CD4-positive, alpha-beta T cell treated with Interleukin-21 for 1 hour (primary cell): ENCODE measurements around the gene PHB1.
A peak's percentile ranks its signal among the peaks of the same experiment; 100 is the strongest.
"Not testable (repeated sequence)": the region's sequence is repeated elsewhere in the genome, so short reads cannot be mapped to it uniquely, and the experiment has no call there.

Source experiments
- DNase-seq: peaks from one replicate; pipeline ENCODE4 v3.0.0-alpha.2; 2020

Gene PHB1

GRCh38 chr17:49439305-49439672, 24.6 kb upstream of the PHB1 start:
- DNase-seq = no peak

DNA sequence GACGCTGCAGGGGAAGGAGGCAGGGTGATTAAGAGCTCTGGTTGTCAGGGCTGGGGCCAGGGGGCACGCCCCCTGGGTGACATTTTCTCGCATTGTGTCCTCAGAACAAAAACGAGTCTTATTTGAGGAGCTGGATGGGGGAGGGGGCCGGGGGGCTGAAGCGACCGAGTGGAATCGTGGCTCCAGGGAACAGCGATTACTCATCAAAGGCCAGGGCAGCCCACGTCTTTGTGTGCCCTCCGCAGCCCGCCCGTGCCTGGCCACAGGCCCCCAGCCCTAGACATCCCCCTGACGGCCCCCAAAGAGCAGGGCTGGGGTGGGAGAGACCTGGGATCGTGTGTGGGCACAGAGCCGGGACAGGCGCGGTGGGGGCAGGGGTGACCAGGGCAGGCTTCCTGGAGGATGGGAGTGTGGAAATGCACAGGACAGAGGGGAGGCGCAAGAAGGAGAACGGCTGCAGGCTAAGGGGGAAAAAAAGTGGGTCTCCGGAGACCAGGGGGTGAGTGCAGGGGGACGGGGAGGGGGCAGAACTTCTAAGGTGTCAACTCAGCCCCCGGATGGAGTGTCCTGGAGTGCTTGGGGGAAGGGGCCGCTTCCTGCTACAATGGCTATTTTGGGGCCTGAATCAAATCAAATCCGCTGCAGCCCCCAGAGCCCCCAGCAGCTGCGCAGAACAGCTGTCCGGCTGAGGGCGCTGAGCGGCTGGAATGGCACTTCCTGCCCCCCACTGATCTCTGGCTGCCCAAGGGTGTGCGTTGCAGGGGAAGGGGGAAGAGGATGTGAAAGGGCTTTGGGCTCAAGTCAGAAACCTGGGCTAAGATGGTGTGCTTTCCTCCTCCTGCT, 24.0 kb upstream of the PHB1 start:
- no peak for DNase-seq

GRCh38 chr17:49437696-49438435, 23.2 kb upstream of the PHB1 start:
- DNase-seq = no peak

GRCh38 chr17:49436174-49436573, 21.5 kb upstream of the PHB1 start:
- DNase-seq = no peak

DNA sequence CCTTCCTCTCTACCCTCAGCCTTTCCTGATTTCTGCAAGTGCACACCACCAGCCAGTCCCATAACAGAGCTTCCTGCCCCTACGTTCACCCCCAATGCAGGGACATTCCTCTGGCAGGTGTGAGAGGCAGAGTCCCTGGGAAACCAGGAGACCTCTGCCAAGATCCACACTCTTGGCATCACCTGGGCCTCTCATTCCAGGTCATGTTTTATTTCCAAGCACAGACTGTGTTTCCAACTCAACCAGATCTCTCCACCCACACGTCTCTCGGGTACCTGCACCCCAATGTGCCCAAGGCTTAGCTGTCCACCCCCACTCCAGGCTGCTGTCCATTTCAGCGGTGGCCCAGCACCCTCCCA, 21.0 kb upstream of the PHB1 start:
- DNase-seq = no peak

GRCh38 chr17:49434821-49435670, 20.4 kb upstream of the PHB1 start:
- DNase-seq = peak; percentile 52

DNA sequence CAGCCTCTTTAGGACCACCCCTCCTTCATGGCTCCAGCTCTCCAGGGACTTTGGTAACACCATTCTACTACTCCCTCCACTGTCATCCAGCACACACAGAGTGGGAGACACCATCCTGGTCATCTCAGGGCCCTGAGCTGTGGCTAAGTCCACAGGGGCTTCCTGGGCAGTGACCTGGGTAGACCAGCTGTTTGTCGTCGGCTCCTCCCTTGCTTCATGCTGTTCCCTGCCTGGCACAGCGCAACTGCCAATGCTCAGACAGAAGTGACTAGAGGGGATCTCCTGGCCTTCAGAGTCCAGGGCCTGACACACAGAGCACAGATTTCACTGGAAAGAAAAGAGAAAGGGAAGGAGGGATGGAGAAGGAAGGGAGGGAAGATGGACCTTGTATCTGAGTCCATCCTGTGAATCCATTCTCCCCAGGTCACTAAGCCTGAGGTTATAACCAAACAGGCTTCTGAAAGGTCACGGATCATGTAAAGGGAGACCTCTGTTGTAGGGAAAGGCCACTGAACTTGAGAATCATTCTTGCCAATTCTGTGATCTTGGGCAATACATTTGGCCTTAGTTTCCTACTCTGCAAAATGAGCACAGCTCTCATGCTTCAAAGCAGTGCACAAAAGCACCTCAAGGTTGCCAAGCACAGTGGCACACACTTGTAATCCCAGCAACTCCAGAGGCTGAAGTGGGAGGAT, 18.5 kb upstream of the PHB1 start:
- no peak for DNase-seq

DNA sequence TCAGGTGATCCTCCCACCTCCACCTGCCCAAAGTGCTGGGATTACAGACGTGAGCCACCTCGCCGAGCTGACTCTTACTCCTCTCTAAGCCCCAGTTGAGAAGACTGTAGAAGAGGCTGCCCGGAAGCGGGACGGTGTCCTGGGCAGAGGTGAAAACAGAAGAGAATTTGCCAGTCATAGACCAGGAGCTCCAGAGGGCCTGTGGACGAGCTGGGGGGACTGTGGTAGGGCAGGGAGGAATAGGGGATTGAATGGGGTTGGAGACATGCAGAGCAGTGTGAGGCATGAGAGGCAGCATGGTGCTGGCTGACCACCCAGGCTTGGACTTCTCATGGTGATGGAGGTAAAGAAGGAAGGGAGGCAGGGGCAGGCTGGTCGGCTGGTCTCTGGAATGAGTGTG, 17.1 kb upstream of the PHB1 start:
- DNase-seq = no peak

- no peak for DNase-seq
Measured at GRCh38 chr17:49425004-49425286, 10.3 kb upstream of the PHB1 start.

DNA sequence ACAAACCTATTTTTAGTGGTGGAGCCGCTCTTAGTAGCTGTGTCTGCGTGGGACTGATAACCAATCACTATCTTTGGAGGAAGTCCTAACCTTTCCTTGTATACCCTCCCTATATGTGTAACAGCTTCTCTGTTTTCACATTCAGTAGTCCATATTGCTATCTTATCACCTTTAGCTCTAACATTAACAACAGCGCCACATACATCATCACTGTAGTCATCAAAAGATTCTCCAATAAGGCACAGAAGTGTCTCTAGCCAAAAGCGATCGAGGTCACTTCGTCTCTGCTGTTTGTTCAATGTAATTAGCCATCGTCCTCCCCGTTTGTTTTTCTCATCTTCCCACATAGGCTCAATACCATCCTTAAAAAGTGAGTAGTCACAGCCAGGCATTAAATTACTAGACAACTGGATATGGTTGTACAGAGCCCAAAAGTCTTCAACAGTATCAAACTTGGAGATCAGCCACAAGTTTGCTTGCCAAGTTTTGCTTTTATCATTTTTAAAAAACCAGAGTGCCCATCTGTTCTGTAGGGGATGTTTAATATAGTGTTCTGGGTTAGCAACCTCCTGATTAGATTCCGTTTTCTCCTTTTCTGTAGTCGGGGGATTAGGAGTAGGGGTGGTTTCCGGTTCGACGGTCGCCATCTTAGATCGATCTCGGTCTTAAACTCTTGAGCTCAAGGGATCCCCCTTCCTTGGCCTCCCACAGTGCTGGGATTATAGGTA, 9.8 kb upstream of the PHB1 start:
- DNase-seq = not testable (repeated sequence)

DNA sequence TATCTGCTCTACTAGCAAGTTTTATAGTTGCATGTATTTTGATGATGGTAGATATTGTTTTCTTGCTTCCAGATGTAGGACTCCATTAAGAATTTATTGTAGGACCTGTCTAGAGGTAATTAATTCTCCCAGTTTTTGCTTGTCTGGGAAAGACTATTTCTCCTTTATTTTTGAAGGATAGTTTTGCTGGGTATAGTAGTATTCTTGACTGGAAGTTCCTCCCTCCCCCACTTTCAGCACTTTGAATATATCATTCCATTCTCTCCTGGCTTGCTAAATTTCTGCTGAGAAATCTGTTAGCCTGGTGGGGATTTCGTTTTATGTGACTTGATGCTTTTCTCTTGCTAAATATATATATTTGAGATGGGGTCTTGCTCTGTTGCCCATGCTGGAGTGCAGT, 8.0 kb upstream of the PHB1 start:
- no peak for DNase-seq

DNA sequence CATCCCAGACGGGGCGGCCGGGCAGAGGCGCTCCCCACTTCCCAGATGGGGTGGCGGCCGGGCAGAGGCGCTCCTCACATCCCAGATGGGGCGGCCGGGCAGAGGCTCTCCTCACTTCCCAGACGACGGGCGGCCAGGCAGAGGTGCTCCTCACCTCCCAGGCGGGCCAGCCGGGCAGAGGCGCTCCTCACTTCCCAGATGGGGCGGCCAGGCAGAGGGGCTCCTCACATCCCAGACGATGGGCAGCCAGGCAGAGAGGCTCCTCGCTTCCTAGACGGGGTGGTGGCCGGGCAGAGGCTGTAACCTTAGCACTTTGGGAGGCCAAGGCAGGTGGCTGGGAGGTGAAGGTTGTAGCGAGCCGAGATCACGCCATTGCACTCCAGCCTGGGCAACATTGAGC, 5.1 kb upstream of the PHB1 start:
- DNase-seq = not testable (repeated sequence)

- not testable (repeated sequence) for DNase-seq
Measured at GRCh38 chr17:49418754-49419740, 4.4 kb upstream of the PHB1 start.

- DNase-seq = no peak
Measured at GRCh38 chr17:49414271-49414621, 436 bp downstream of the PHB1 start.

DNA sequence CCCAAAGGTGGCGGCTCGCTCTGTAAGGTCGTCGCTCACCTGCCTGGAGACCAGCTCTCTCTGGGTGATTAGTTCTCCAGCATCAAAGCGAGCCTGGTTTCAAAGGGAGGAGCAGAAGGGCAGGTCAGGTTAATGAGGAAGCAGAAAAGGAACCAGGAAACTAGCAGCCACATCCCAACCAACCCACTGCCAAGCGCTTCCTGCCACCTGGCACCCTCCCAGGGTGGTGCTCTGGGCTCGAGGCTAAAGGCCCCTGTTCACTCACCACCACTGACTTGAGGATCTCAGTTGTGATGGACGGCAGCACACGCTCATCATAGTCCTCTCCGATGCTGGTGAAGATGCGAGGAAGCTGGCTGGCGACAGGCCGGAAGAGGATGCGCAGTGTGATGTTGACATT, 5.6 kb downstream of the PHB1 start:
- no peak for DNase-seq

DNA sequence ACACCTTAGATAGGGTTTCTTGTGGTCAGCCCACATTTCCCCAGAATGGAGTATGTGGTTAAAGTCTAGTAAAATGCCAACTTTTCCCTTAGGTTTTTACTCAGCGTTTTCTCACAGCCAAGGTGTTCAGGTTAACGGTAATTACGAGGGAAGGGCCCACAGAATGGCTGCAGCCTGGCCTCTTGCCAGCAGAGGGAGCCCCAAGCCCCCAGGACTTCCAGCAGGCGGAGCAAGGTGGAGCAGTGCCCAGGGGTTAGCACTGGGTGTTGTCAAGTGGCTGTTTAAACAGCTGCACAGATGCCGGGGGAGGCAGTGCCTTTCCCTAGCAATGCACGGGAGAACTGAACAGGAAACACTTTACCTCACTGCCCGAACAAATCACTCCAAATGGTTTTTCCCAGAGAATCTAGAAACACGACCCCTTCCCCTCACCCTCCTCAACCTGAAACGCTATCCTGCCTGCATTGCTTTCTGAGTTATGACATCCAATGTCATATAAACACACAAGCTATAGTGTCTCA, 6.6 kb downstream of the PHB1 start:
- DNase-seq = peak; percentile 85

GRCh38 chr17:49407086-49407485, 7.6 kb downstream of the PHB1 start:
- no peak for DNase-seq

GRCh38 chr17:49406421-49407061, 8.1 kb downstream of the PHB1 start:
- no peak for DNase-seq

GRCh38 chr17:49404906-49405305, 9.8 kb downstream of the PHB1 start:
- no peak for DNase-seq

DNA sequence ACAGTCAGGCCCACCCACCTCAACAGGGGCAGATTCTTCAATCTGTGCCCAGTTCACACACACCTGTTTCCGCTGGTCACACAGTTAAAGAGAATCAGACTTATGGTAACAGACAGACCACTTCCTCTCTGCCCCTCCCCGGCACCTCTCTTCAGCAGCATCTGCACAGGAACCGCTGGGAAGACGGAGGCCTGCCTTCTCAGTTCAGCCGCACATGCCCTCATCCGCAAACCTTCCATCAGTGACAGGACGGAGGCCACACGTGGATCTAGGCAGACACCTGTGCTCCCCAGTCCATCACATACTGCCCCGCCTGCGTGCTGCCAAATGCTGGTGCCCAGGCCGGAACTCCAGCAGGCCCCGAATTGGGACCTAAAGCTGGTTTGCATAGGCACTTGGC, 10.3 kb downstream of the PHB1 start:
- peak; percentile 36 for DNase-seq
